ENCODE measurements around the gene ZNF358. TPM values are rescaled to one million over a fixed set of nuclear protein-coding genes. Genes with fewer than 3 reads are reported as not detected.

ZNF358 gene
- total RNA-seq = 14.1 and 18.0 TPM in 2 replicates

GRCh38 chr19:7515645-7516151 is at the start of gene ZNF358:
ZNF358 (plus strand) TSS chr19:7516103; CDS start chr19:7519243, 3,140 bp downstream.

DNA sequence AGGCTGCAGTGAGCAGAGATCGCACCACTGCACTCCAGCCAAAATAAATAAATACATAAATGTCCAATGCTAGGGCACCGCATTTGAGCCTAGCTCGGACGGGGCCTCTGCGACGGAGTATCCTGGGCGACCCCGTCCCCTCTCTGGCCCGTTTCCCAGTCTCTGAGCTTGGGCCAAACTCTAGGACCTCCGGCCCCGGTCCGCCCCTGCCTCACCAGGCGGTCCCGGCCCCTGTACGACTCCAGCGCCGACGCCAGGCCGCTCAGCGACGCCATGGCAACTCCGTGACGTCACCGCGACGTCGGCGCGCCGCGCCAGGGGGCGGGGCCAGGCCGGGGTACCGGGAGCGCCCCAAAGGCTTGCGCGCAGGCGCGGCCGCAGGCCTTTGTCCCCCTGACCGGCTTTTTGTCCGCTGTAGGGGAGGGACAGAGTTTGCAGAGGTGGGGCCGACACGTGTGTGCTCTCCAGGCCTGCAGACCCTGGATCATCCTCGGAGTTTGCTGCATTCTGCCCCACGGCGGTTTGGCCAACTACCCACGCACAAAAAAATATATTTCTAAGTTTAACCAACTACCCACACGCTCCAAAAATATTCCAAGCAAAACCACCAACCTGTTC is 27.1 kb upstream of the ZNF358 start, which contains the start of gene PEX11G:
Gene PEX11G, minus strand, starts transcription at position 300 of the 618 bp plus-strand sequence. Its CDS starts 25 bp downstream, at position 275.

DNA sequence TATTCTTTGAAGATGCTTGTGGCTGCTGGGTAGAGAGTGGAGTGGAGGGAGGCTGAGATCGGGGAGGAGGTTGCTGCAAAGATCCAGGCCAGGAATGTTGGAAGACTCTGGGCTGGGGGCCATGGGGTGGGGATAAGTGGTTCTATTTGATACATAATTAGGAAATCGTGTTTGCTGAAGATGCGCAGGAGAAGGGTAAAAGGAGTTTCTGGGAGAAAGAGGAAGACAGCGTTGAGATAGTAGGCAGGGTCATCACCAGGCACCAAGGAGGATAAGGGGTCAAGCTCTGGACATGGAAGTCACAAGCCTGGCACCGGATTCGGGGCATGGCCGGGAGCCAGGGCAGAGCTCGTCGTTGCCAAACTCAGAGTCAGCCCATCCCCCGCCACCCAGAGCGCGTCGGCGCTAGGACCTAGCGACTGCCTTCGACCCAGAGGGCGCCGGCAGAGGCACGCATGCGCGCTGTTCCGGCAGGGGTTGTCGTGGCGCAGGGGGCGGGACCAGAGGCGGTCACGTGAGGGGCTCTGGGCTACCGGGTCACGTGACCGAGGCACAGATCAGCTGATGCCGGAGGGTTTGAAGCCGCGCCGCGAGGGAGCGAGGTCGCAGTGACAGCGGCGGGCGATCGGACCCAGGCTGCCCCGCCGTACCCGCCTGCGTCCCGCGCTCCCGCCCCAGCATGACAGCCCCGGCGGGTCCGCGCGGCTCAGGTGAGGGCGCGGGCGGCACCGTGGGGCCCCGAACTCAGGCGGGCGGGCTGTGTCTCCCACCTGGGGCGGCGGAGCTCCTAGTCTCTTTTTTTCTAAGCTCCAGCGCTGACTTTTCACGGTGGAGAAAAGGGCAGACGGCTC is 6.4 kb downstream of the ZNF358 start, which contains the start of gene MCOLN1:
Gene MCOLN1, plus strand, starts transcription at position 553 of the 851 bp plus-strand sequence. Its CDS starts 127 bp downstream, at position 680.

DNA sequence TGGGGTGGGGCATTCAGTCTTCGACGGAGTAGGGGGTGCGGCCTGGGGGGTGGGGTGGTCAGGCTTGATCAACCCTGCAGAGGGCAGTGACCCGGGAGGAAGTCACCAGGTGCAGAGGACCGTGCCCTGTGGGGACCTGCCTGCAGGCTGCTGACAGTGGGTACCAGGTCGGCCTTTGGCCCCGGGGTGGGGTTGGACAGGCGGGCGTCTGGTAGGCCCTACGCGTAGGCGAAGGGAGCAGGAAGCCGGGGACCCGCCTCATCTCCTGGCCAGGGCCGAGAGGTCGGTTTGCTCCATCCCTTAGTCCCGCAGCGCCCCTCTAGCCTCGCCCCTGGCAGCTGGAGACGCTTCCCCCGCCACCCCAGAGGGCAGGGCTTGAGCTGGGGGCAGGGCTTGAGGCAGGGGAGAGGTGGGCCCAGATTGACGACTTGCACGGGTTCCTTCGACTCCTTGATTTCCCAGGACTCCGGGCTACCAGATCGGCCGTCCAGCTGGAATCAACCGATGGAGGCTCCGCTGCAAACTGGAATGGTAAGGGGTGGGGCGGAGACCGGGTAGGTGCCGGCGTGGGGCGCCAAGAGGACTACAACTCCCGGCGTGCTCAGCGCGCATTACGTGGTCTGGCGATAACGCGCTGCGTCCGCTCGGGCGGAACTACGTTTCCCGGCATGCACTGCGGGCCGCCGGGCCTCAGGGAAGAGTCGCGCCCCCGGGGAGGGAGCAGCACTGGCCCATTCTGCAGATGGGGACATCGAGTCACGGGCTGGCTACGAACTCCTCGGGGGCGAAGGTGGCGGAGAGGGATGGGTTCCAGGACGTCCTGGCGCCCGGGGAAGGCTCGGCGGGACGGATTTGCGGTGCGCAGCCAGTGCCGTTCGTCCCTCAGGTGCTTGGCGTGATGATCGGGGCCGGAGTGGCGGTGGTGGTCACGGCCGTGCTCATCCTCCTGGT is 19.4 kb downstream of the ZNF358 start, which contains the start of gene PNPLA6:
Gene PNPLA6, plus strand, starts transcription at position 671 of the 951 bp plus-strand sequence. Its CDS starts 72 bp downstream, at position 743.

Small RNA genes lying within 50 kb of the gene (small RNA-seq; reads per million reads assigned to genes)
- gene AC008878.2 = not detected

Other genes with a start within 250 kb of the ZNF358 start
- 24.0 and 24.6 TPM in 2 replicates for gene INSR, start 221.7 kb upstream of the ZNF358 start, total RNA-seq
- gene ARHGEF18, start 167.2 kb upstream of the ZNF358 start, total RNA-seq = 15.8 and 24.0 TPM in 2 replicates
- 2.5 and 5.5 TPM in 2 replicates for gene PEX11G, start 27.1 kb upstream of the ZNF358 start, total RNA-seq
- gene MCOLN1, start 6.5 kb downstream of the ZNF358 start, total RNA-seq = 7.8 and 8.8 TPM in 2 replicates
- gene PNPLA6, start 19.6 kb downstream of the ZNF358 start, total RNA-seq = 72.8 and 82.1 TPM in 2 replicates
- gene CAMSAP3, start 79.8 kb downstream of the ZNF358 start, total RNA-seq = not detected in 2 replicates
- gene XAB2, start 113.4 kb downstream of the ZNF358 start, total RNA-seq = 43.7 and 48.3 TPM in 2 replicates
- 9.4 and 9.6 TPM in 2 replicates for gene PET100, start 113.7 kb downstream of the ZNF358 start, total RNA-seq
- gene PCP2, start 117.6 kb downstream of the ZNF358 start, total RNA-seq = not detected in 2 replicates
- 1.1 and 5.3 TPM in 2 replicates for gene STXBP2, start 121.0 kb downstream of the ZNF358 start, total RNA-seq
- gene RETN, start 152.9 kb downstream of the ZNF358 start, total RNA-seq = not detected in 2 replicates
- gene MCEMP1, start 161.0 kb downstream of the ZNF358 start, total RNA-seq = not detected in 2 replicates
- gene TRAPPC5, start 164.7 kb downstream of the ZNF358 start, total RNA-seq = 16.6 and 24.3 TPM in 2 replicates
- not detected in 2 replicates for gene FCER2, start 186.0 kb downstream of the ZNF358 start, total RNA-seq
- not detected in 2 replicates for gene CLEC4G, start 216.0 kb downstream of the ZNF358 start, total RNA-seq
- gene CD209, start 231.4 kb downstream of the ZNF358 start, total RNA-seq = not detected in 2 replicates
- not detected in 2 replicates for gene CLEC4M, start 247.1 kb downstream of the ZNF358 start, total RNA-seq

Data from subcutaneous preadipocyte (primary cell).